GM10248 (cell line): ENCODE data around the gene HSF4.
"Not testable (repeated sequence)": the region's sequence is repeated elsewhere in the genome, so short reads cannot be mapped to it uniquely, and the experiment has no call there.

Source experiments
- CTCF ChIA-PET: fragments of 300-600 bp; sonication (Branson Sonifier 250); formaldehyde crosslinking; extraction: SDS; loops from one replicate; lab custom pipeline; 2021; ENCODE audit warnings: antibody characterized with exemption; lab: Yijun Ruan, JAX
- POLR2A ChIA-PET: fragments of 350-650 bp; sonication (Branson Sonifier 250); formaldehyde crosslinking; extraction: SDS; loops from one replicate; lab custom pipeline; 2020; ENCODE audit warnings: antibody characterized with exemption; lab: Yijun Ruan, JAX
- DNase-seq: peaks from one replicate; pipeline ENCODE4 v3.0.0; 2012; ENCODE audit errors: extremely low spot score
- CTCF ChIP-seq: IDR thresholded peaks from 2 replicates; pipeline ENCODE4 v1.5.1; 2012; ENCODE audit warnings: mild to moderate bottlenecking, low read depth; ENCODE audit errors: extremely low read depth, missing control alignments, control extremely low read depth

Gene HSF4

GRCh38 chr16:67164599-67165061 is at the start of gene HSF4:
Gene HSF4, plus strand, starts transcription at chr16:67164745. Its CDS starts 67 bp downstream, at chr16:67164812.
- no peak for DNase-seq
- POLR2A ChIA-PET, result no interaction called here
- CTCF ChIA-PET, result interaction anchor here (4.1 to 5.8 kb wide), 2 partner anchors 12 to 21 kb away, joined by 17 to 41 read pairs; partner anchors contain the start of gene B3GNT9
- TF ChIP-seq CTCF, result no peak

GRCh38 chr16:67114793-67115192 is 49.8 kb upstream of the HSF4 start:
- TF ChIP-seq CTCF, result no peak
- DNase-seq, result no peak
- POLR2A ChIA-PET, result no interaction called here
- CTCF ChIA-PET, result interaction anchor here (1.4 to 2.8 kb wide), 4 partner anchors 39 to 160 kb away, joined by 3 to 8 read pairs (median 6); no protein-coding TSS in a partner anchor

DNA sequence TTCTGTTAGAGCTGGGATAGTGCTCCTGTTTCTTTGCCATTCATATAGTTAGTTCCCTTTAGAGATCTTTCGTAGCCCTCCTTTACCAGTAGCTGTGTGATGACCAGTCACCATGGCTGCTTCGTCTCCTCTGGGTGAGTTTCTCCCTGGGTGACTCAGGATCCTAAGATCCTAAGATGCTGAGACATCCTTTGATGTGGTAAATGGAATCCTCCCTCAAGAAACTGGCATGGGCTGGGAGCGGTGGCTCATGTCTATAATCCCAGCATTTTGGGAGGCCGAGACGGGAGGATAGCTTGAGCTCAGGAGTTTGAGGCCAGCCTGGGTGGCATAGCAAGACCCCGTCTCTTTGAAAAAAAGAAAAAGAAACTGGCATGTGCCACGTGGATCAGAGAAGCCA is 48.9 kb upstream of the HSF4 start:
- no peak for DNase-seq
- TF ChIP-seq CTCF, result no peak
- POLR2A ChIA-PET, result interaction anchor here (0.5 to 0.9 kb wide), 2 partner anchors 35 to 87 kb away, joined by 3 to 13 read pairs; partner anchors contain the start of gene B3GNT9
- CTCF ChIA-PET, result interaction anchor here (1.0 to 2.8 kb wide), 6 partner anchors 15 to 161 kb away, joined by 3 to 8 read pairs (median 4); no protein-coding TSS in a partner anchor

DNA sequence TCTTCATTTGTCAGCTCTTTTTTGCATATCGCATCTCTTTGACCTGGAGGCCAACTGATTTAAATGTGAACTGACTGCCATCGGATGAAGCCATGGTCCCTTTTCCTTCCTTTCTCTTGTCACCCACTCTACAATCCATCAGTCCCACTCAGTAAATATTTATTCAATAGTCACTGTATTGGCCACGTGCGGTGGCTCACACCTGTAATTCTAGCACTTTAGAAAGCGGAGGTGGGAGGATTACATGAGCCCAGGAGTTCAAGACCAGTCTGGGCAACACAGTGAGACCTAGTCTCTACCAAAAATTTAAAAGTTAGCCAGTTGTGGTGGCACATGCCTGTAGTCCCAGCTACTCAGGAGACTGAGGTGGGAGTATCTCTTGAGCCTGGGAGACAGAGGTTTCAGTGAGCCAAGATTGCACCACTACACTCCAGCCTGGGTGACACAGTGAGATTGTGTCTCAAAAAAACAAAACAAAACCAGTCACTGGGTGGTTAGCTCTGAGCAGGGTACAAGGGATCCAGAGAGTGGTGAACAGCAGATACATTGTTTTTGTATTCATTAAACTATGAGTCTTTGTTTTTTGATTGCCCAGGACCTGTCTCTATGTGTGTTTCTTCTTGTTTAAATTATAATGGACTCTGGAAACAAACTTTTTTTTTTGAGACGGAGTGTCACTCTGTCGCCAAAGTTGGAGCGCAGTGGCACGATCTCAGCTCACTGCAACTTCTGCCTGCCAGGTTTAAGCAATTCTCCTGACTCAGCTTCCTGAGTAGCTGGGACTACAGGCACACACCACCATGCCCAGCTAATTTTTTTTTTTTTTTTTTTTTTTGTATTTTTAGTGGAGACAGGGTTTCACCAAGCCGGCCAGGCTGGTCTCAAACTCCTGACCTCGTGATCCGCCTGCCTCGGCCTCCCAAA is 47.9 kb upstream of the HSF4 start:
- no peak for TF ChIP-seq CTCF
- ChIA-PET POLR2A (interaction anchor here (0.5 to 0.8 kb wide), 3 partner anchors 9 to 88 kb away, joined by 3 to 13 read pairs (median 5); no protein-coding TSS in a partner anchor), CTCF (interaction anchor here (0.8 to 2.8 kb wide), 9 partner anchors 12 to 162 kb away, joined by 3 to 8 read pairs (median 4); no protein-coding TSS in a partner anchor)
- no peak for DNase-seq

GRCh38 chr16:67117716-67118115 is 46.8 kb upstream of the HSF4 start:
- no peak for TF ChIP-seq CTCF
- DNase-seq, result no peak
- CTCF ChIA-PET, result interaction anchor here (1.6 kb wide), 1 partner anchor 10 kb away, joined by 4 read pairs; no protein-coding TSS in a partner anchor
- POLR2A ChIA-PET, result interaction anchor here (0.7 kb wide), 1 partner anchor 21 kb away, joined by 3 read pairs; no protein-coding TSS in a partner anchor

DNA sequence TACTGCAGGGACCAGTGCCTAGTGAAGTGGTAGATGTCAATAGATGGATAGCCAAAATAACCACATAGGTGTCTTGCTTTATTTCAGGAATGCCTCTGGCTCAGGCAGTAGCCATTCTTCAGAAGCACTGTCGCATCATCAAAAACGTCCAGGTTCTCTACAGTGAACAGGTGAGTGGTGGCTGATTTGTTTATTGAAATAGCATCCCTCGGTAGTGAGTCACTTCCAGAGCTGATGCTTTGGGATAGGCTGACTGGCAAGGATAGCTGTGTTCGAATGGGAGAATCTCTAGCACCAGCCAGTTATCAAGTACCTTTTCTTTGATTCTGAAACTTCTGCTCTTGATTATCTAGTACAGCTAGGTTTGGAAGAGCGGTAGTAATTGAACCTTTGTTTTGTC is 44.5 kb upstream of the HSF4 start:
- POLR2A ChIA-PET, result interaction anchor here (0.6 kb wide), 1 partner anchor 90 kb away, joined by 3 read pairs; no protein-coding TSS in a partner anchor
- TF ChIP-seq CTCF, result no peak
- DNase-seq, result no peak
- CTCF ChIA-PET, result interaction anchor here (0.7 to 1.7 kb wide), 7 partner anchors 8 to 49 kb away, joined by 3 to 4 read pairs (median 3); no protein-coding TSS in a partner anchor

GRCh38 chr16:67122799-67123198 is 41.7 kb upstream of the HSF4 start:
- CTCF ChIA-PET, POLR2A ChIA-PET, DNase-seq: not testable (repeated sequence)
